HG03135 (cell line): ENCODE results near the gene PLCB3.

Experiments used
- ATAC-seq: cut with Tn5 transposase; IDR thresholded peaks from one replicate; pipeline ENCODE4 v1.9.1; 2021; ENCODE audit warnings: mild to moderate bottlenecking, moderate library complexity; ENCODE audit not compliant: unreplicated experiment

Gene PLCB3

DNA sequence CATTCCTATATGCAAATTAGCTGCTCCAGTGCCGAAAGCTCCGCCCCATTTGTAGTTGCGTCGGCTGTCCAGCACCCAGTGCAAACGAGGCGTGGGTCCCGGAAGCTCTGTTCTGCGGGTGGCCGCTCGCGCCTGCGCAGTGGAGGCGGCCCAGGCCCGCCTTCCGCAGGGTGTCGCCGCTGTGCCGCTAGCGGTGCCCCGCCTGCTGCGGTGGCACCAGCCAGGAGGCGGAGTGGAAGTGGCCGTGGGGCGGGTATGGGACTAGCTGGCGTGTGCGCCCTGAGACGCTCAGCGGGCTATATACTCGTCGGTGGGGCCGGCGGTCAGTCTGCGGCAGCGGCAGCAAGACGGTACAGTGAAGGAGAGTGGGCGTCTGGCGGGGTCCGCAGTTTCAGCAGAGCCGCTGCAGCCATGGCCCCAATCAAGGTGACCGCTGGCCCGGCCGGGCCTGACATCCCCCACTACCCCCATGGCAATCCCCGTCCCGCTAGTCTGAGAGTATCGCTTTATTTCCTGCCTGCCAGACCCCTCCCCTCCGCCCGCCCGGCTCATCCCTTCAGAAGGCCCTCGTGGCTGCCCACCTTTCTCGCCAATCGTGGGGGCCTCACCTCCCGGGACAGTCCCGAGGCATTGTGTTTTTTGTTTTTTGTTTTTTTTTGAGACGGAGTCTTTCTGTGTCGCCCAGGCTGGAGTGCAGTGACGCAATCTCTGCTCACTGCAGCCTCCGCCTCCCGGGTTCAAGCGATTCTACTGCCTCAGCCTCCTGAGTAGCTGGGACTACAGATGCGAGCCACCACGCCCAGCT, 66.8 kb downstream of the PLCB3 start, which contains the start of gene PRDX5:
Gene PRDX5, plus strand, starts transcription at position 161 of the 805 bp plus-strand sequence. Its CDS starts 95 bp downstream, at position 256.
- ATAC-seq = peak; percentile 68
